CD4-positive, alpha-beta T cell (primary cell): ENCODE data around the gene COL16A1. TPM values are rescaled to one million over a fixed set of nuclear protein-coding genes. Genes with fewer than 3 reads are reported as not detected.

Source experiments
- ATAC-seq: fragments of 200-7000 bp; cut with Tn5 transposase; one replicate; pipeline ENCODE4 v1.10.0; 2022; ENCODE audit warnings: mild to moderate bottlenecking; ENCODE audit not compliant: poor library complexity
- CTCF ChIA-PET: fragments of 350-600 bp; sonication (Branson Sonifier 250); formaldehyde crosslinking; loops from one replicate; lab custom pipeline; 2021; ENCODE audit warnings: antibody characterized with exemption, inconsistent platforms; lab: Charles Lee
- POLR2A ChIA-PET: fragments of 350-600 bp; sonication (Branson Sonifier 250); formaldehyde crosslinking; loops from one replicate; lab custom pipeline; 2021; ENCODE audit warnings: antibody characterized with exemption, inconsistent platforms; lab: Charles Lee
- DNase-seq, 14 experiments: peaks; one replicate each; pipeline ENCODE4 v3.0.0-alpha.2; 2013 to 2020; ENCODE audit warnings: mixed read lengths in 2 of 14
- H3K27ac ChIP-seq, 2 donors: one replicate each; pipeline versions ENCODE4 v1.5.1 to v1.7.0; 2013; ENCODE audit warnings: low read length in 2 of 2, low read depth in 1 of 2, mild to moderate bottlenecking in 1 of 2
- H3K27me3 ChIP-seq, 2 experiments: 1 replicate in 1 of 2; 2 replicates in 1 of 2; pipeline versions ENCODE4 v1.6.1 to v1.7.0; 2013; ENCODE audit warnings: low read length in 2 of 2, control low read depth in 1 of 2, mild to moderate bottlenecking in 1 of 2, moderate library complexity in 1 of 2; ENCODE audit not compliant: insufficient read depth in 2 of 2, control insufficient read depth in 1 of 2
- H3K36me3 ChIP-seq: one replicate; pipeline ENCODE4 v1.6.1; 2013; ENCODE audit warnings: low read length, control low read depth; ENCODE audit not compliant: insufficient read depth
- H3K4me1 ChIP-seq: one replicate; pipeline ENCODE4 v1.6.1; 2013; ENCODE audit warnings: low read length, control low read depth; ENCODE audit not compliant: insufficient read depth
- H3K4me3 ChIP-seq: one replicate; pipeline ENCODE4 v1.5.1; 2013; ENCODE audit warnings: mild to moderate bottlenecking, low read length, moderate library complexity
- H3K9me3 ChIP-seq, 2 experiments: 1 replicate in 1 of 2; 2 replicates in 1 of 2; pipeline versions ENCODE4 v1.6.1 to v1.7.0; 2013; ENCODE audit warnings: low read length in 2 of 2, mild to moderate bottlenecking in 2 of 2, control low read depth in 1 of 2, moderate library complexity in 1 of 2; ENCODE audit not compliant: control insufficient read depth in 1 of 2, insufficient read depth in 1 of 2
- H3K27ac Mint-ChIP-seq: one replicate; pipeline ENCODE4 v1.8.0; 2020; ENCODE audit warnings: mixed read lengths
- H3K27me3 Mint-ChIP-seq: one replicate; pipeline ENCODE4 v1.8.0; 2021; ENCODE audit warnings: mixed read lengths
- H3K36me3 Mint-ChIP-seq: one replicate; pipeline ENCODE4 v1.8.0; 2021; ENCODE audit warnings: low read depth, mixed read lengths
- H3K4me1 Mint-ChIP-seq: one replicate; pipeline ENCODE4 v1.8.0; 2021; ENCODE audit warnings: low read depth, mixed read lengths
- H3K4me3 Mint-ChIP-seq: one replicate; pipeline ENCODE4 v1.8.0; 2020; ENCODE audit warnings: mild to moderate bottlenecking, mixed read lengths
- H3K9me3 Mint-ChIP-seq: one replicate; pipeline ENCODE4 v1.8.0; 2020; ENCODE audit warnings: mixed read lengths
- CTCF ChIP-seq: fragments of 200-600 bp; IDR thresholded peaks from one replicate; pipeline ENCODE4 v1.8.0; 2022; ENCODE audit warnings: antibody characterized with exemption, mild to moderate bottlenecking
- intact Hi-C, 2 experiments: fragments of 100-400 bp; cut with DNase I in 1 of 2; cut with micrococcal nuclease in 1 of 2; formaldehyde crosslinking; loops; one replicate each; pipeline versions ENCODE4 v1.15.1 to v1.9.0; 2023 to 2025; cut with DNase I, micrococcal nuclease
- total RNA-seq, 174 experiments: library from RNA in 2 of 174; stranded (reverse) in 2 of 174; gene quantifications; one replicate each; pipeline ENCODE4 v1.2.3 and lab custom pipeline; 2021 to 2026

The COL16A1 gene
- total RNA-seq, 2 experiments from 2014 or later: not detected

GRCh38 chr1:31674626-31675025 lies 29.2 kb downstream of the COL16A1 start:
- Mint-ChIP-seq H3K36me3 (no peaks in the 10 kb centered on the region), H3K27me3 (peaks cover 13% of the 10 kb centered on the region), H3K4me3 (no peak overlapping the region), H3K27ac (no peak overlapping the region), H3K4me1 (peaks cover 6% of the 10 kb centered on the region), H3K9me3 (no peaks in the 10 kb centered on the region)
- ChIA-PET CTCF (no interaction called here), POLR2A (no interaction called here)
- H3K9me3 ChIP-seq: no peaks in the 10 kb centered on the region
- peaks cover 4 to 10% of the 10 kb centered on the region in 2 experiments for H3K27me3 ChIP-seq
- no peak overlapping the region for H3K4me3 ChIP-seq
- no peaks in the 10 kb centered on the region for H3K36me3 ChIP-seq
- no peak for ATAC-seq
- peaks cover 11% of the 10 kb centered on the region for H3K4me1 ChIP-seq
- no peak for DNase-seq
- no peak for TF ChIP-seq CTCF
- intact Hi-C loops: no loop called here
- H3K27ac ChIP-seq: no peak overlapping the region

- H3K4me1 ChIP-seq: peaks cover 12% of the 10 kb centered on the region
- no peak overlapping the region for H3K4me3 ChIP-seq
- Mint-ChIP-seq H3K27me3 (peaks cover 21% of the 10 kb centered on the region), H3K9me3 (no peaks in the 10 kb centered on the region), H3K4me1 (peaks cover 9% of the 10 kb centered on the region), H3K4me3 (no peak overlapping the region), H3K27ac (no peak overlapping the region), H3K36me3 (no peaks in the 10 kb centered on the region)
- CTCF ChIA-PET: no interaction called here
- peaks cover 4 to 16% of the 10 kb centered on the region in 2 experiments for H3K27me3 ChIP-seq
- no peak for ATAC-seq
- POLR2A ChIA-PET: no interaction called here
- no peaks in the 10 kb centered on the region for H3K36me3 ChIP-seq
- no peaks in the 10 kb centered on the region for H3K9me3 ChIP-seq
- DNase-seq: no peak
- no peak overlapping the region for H3K27ac ChIP-seq
- intact Hi-C loops: no loop called here
- TF ChIP-seq CTCF: no peak
Observed at GRCh38 chr1:31673433-31673832, 30.4 kb downstream of the COL16A1 start.

- ChIA-PET POLR2A (no interaction called here), CTCF (no interaction called here)
- H3K4me3 ChIP-seq: no peak overlapping the region
- Mint-ChIP-seq H3K4me1 (peaks cover 9% of the 10 kb centered on the region), H3K27me3 (peaks cover 21% of the 10 kb centered on the region), H3K36me3 (no peaks in the 10 kb centered on the region), H3K27ac (no peak overlapping the region), H3K9me3 (no peaks in the 10 kb centered on the region), H3K4me3 (no peak overlapping the region)
- no peak for TF ChIP-seq CTCF
- peaks cover 4 to 16% of the 10 kb centered on the region in 2 experiments for H3K27me3 ChIP-seq
- peaks cover 12% of the 10 kb centered on the region for H3K4me1 ChIP-seq
- no peak overlapping the region for H3K27ac ChIP-seq
- no peaks in the 10 kb centered on the region for H3K9me3 ChIP-seq
- no peaks in the 10 kb centered on the region for H3K36me3 ChIP-seq
- DNase-seq (no peak), ATAC-seq (no peak)
- intact Hi-C loops: no loop called here
Observed at GRCh38 chr1:31672986-31673385, 30.8 kb downstream of the COL16A1 start.
